ENCODE measurements around the gene KRTAP20-2.

The KRTAP20-2 gene

DNA sequence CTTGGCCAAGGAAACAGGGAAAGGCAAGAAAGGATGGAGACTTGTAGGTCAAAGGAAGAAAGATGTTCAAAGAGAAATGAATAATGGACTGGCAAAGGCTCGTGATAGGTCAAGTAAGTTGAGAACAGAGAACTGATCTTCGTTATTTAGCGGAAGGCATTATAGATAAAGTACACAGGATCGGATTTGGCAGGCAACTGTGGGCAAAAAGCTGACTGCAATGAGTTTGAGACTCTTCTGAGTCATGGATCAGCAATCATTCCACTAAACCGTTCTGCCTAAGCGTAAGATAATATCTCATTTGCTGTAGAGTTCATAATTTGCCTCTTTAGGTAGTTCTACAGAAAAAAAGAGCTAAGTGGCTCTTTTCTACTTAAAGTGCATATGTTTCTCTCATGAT is 49.5 kb downstream of the KRTAP20-2 start:
- H3K4me3 ChIP-seq (ENCODE audit: control insufficient read depth, low read depth, low read length), result no peak overlapping the region
- TF ChIP-seq, protein P1, sequence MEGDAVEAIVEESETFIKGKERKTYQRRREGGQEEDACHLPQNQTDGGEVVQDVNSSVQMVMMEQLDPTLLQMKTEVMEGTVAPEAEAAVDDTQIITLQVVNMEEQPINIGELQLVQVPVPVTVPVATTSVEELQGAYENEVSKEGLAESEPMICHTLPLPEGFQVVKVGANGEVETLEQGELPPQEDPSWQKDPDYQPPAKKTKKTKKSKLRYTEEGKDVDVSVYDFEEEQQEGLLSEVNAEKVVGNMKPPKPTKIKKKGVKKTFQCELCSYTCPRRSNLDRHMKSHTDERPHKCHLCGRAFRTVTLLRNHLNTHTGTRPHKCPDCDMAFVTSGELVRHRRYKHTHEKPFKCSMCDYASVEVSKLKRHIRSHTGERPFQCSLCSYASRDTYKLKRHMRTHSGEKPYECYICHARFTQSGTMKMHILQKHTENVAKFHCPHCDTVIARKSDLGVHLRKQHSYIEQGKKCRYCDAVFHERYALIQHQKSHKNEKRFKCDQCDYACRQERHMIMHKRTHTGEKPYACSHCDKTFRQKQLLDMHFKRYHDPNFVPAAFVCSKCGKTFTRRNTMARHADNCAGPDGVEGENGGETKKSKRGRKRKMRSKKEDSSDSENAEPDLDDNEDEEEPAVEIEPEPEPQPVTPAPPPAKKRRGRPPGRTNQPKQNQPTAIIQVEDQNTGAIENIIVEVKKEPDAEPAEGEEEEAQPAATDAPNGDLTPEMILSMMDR (conservative IDR thresholded peaks at IDR 0.05; ENCODE audit: control insufficient read depth, insufficient read depth, low read depth, low read length), result no peak
- DNase-seq (ENCODE audit: low read depth), result no peak

All from fibroblast of mammary gland (primary cell).